Cardiac fibroblast (primary cell): Measurements from ENCODE around the gene CXXC5.
A peak's percentile ranks its signal among the peaks of the same experiment; 100 is the strongest.

Experiments
- DNase-seq, 2 donors: peaks; one replicate each; pipeline versions ENCODE4 v3.0.0 to v3.0.0-alpha.2; 2010; ENCODE audit warnings: low read depth in 2 of 2
- H3K4me3 ChIP-seq, 2 donors: replicated peaks in 1 of 2; 1 replicate in 1 of 2; 2 replicates in 1 of 2; pipeline ENCODE4 v1.5.1; 2011; ENCODE audit warnings: low read depth in 2 of 2, low read length in 2 of 2, mild to moderate bottlenecking in 2 of 2, moderate library complexity in 1 of 2
- TF ChIP-seq, protein P1 (sequence below): IDR thresholded peaks from one replicate; pipeline ENCODE4 v1.5.1; 2011; ENCODE audit warnings: low read depth, mild to moderate bottlenecking, low read length, inconsistent platforms

CXXC5 gene

DNA sequence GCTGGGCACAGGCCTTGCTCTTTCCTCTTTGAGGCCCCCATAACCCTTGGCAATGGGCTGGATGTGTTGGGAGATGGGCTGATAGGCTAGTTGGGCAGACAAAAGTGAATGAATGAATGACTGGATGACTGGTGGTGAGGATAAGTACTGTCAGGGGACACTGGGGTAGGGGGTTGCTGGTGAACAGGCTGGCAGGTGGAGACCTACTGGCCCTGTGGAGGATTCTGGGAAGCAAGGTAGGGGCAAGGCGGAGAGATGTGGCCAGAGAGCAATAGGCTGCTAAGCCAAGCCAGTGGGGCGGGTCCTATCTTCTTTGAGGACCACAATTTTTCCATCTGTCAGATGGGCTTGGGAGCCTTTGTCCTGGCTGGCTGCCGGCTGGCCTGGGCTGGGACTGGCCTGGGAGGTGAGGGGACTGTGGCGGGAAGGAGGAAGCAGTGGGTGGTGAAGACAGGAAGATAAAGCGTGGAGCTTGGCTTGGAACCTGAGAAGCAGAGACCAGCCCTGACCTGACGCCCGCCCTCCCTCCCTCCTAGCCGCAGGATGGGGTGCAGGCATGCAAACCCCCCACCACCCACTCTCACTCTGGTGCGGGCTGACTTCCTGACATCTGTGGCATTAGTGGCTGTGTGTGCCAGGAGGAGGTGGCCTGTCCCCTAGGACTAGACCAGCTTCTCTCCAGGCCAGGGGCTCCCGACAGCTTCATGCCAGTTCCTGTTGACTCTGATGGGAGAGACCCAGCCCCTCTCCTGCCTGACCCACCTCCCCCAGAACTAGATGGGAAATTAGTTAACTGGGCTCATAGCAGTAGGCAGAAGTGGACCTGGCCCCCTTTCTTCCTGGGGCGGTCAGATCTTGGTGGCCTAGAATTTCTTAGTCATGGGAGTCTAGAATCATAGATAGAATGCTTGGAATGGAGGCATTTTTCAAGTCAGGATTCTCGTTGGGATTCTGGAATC, 9.5 kb downstream of the CXXC5 start:
- H3K4me3 ChIP-seq, result no peak overlapping the region
- TF ChIP-seq, protein P1, sequence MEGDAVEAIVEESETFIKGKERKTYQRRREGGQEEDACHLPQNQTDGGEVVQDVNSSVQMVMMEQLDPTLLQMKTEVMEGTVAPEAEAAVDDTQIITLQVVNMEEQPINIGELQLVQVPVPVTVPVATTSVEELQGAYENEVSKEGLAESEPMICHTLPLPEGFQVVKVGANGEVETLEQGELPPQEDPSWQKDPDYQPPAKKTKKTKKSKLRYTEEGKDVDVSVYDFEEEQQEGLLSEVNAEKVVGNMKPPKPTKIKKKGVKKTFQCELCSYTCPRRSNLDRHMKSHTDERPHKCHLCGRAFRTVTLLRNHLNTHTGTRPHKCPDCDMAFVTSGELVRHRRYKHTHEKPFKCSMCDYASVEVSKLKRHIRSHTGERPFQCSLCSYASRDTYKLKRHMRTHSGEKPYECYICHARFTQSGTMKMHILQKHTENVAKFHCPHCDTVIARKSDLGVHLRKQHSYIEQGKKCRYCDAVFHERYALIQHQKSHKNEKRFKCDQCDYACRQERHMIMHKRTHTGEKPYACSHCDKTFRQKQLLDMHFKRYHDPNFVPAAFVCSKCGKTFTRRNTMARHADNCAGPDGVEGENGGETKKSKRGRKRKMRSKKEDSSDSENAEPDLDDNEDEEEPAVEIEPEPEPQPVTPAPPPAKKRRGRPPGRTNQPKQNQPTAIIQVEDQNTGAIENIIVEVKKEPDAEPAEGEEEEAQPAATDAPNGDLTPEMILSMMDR, result no peak
- DNase-seq, result peak in 1 of 2 donors; percentile 28

DNA sequence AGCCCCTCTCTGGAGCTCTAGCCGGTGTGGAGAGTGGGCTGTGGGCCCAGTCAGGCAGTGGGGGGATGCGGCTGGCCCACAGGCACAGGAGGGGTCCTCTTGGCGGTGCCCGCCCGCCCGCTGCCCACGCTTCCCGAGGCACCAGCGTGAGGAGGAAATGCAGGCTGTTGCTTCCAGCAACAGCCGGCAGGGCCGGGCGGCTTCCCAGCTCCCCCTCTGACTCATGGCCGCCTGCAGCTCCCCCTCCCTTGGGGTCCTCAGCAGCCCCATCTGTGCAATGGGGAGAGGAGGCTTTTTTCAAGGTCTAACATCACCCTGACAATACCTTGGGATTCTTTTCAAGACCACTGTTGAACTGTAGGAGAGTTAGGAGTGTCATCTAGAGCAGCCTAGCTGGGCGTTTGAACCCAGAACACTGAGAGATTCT, 10.4 kb downstream of the CXXC5 start:
- no peak overlapping the region for H3K4me3 ChIP-seq
- TF ChIP-seq, protein P1, result peak; percentile 14
- peak; percentile 60 to 72 for DNase-seq

DNA sequence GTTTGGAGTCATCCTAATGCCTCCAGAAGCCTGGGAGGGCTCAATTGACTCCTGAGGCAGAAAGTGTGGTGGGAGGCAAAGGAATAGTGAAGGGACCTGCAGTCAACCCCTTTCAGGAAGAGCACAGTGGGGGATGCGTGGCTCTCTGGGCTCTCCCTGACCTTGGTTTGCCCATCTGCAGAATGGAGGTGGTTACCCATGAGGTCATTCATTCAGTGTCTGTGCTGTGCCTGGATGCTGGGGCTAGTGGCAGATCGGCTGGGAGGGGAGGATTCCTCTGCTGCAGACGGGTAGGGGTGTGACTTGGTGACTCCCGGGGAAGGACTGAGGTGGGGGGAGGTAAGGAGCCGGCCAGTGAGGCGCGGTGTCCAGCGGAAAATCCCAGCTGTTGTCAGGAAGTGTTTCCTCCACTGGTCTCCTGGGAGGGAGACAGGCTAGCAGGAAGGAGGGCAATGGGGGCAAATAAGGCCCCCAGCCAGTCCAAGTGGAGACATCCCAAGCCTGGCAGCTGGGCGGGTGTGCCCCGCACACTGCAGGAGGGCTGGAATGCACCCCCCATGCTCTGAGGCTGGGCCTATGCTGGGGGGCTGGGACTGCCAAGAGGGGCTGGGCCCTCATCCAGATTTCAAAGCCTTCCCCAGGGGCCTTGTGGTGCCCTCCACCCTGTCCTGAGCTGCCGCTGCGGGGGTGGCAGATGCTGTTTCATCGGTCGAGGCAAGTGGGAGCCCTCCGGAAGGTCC, 10.9 kb downstream of the CXXC5 start:
- peak overlapping the region; percentile 19 to 43 for H3K4me3 ChIP-seq
- TF ChIP-seq, protein P1, result no peak
- peak; percentile 78 to 86 for DNase-seq

DNA sequence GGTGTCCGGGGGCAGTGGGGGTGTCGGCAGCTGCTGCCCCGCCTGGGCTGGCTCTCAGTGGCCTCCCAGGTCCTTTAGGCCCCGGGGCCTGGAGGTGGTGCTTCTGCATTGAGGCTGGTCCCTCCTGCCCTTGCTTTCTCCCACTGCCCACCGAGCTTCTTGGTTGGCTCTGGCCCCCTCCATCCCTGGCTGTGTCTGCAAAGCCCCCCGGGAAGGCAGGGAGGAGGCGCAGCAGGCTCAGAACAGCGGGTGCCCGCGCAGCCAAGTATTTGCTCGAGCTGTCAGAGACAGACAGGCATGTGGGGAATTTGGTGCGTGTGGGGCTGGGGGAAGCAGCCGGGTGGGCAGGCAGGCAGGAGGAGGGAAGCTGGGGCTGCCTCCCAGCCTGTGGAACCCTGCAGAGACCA, 11.5 kb downstream of the CXXC5 start:
- H3K4me3 ChIP-seq, result peak overlapping the region; percentile 19 to 43
- TF ChIP-seq, protein P1, result no peak
- DNase-seq, result peak in 1 of 2 donors; percentile 33

DNA sequence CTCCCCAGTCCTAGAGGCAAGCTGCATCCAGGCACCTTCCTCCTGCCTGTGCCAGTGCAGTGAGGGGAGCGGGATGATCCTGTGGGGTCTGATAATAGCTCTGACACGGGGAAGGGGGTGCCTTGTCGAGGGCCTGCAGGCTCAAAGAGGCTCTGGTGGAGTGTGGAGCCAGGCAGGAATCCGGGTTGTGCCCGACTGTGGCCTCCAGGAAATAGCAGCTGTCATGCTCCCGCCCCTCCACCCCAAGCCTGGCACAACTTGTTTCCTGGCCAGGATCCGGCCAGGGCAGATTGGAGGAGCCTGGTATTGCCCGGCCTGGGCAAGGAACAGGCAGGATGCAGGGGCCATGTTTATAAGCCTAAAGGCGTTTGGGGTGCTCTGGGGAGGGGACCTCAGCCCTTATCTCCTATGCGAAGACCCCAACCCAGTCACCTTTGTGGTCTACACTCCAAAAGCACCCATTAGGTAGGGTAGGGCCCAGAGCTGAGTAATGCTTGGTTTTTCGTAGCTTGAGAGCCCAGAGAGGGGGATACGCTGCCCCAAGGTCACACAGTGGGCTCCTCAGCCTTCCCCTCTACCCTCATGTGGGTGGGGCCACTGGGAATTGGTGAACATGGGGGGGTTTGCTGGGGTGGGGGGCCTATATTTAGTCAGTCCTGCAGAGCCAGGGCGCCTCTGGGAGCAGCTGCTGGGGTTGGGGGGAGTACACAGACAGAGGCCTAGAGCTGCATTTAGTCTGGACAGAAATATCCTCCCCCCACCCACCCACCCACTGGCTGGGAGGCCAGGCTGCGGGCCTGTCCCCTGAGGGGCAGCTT, 12.2 kb downstream of the CXXC5 start:
- DNase-seq, result peak; percentile 27 to 58
- peak overlapping the region; percentile 19 to 43 for H3K4me3 ChIP-seq
- TF ChIP-seq, protein P1, result no peak
